HCT116 (cell line): ENCODE measurements around the gene PLEKHJ1. TPM values are rescaled to one million over a fixed set of nuclear protein-coding genes. Genes with fewer than 3 reads are reported as not detected.
A peak's percentile ranks its signal among the peaks of the same experiment; 100 is the strongest.

Source experiments
- ATAC-seq: fragments of 200-7000 bp; cut with Tn5 transposase; 2 replicates; pipeline ENCODE4 v1.9.1; 2020; ENCODE audit warnings: mild to moderate bottlenecking, moderate library complexity
- BruUV-seq: library from RNA; stranded (reverse); fragments of 400-500 nt; replicated peaks from 2 replicates; lab custom pipeline; 2021; lab: Mats Ljungman, UMichigan
- CTCF ChIA-PET: fragments of 300-600 bp; sonication (Branson Sonifier 250); formaldehyde crosslinking; loops from one replicate; lab custom pipeline; 2021; ENCODE audit warnings: antibody characterized with exemption; lab: Charles Lee
- POLR2A ChIA-PET: fragments of 300-600, 350-600 bp; sonication (Branson Sonifier 250); formaldehyde crosslinking; loops from one replicate; lab custom pipeline; 2021; ENCODE audit warnings: antibody characterized with exemption; lab: Charles Lee
- RAD21 ChIA-PET, 2 experiments: fragments of 300-600 bp; sonication (Branson Sonifier 250); formaldehyde crosslinking; loops; one replicate each; lab custom pipeline; 2023; ENCODE audit warnings: low total read pairs in 2 of 2; ENCODE audit not compliant: uncharacterized antibody in 2 of 2, unreplicated experiment in 2 of 2, low non-redundant PET in 1 of 2; lab: Charles Lee
- DNase-seq: peaks from one replicate; pipeline ENCODE4 v3.0.0-alpha.2; 2010; ENCODE audit warnings: low read depth, low spot score
- H2AFZ ChIP-seq: fragments of 200-600 bp; shearing (Covaris generic), sonication (generic); 2 replicates; pipeline ENCODE4 v1.6.1; 2017; ENCODE audit warnings: low read depth, mixed run types, mixed read lengths, antibody characterized with exemption, low read length; ENCODE audit not compliant: poor library complexity, severe bottlenecking
- H3K27ac ChIP-seq: 2 replicates; pipeline ENCODE4 v1.5.1; 2012; ENCODE audit warnings: low read depth, low read length
- H3K27me3 ChIP-seq: fragments of 200-600 bp; sonication (generic); 2 replicates; pipeline ENCODE4 v1.6.1; 2016; ENCODE audit warnings: mixed run types, low read length, mixed read lengths; ENCODE audit not compliant: insufficient read depth
- H3K36me3 ChIP-seq, 2 experiments: fragments of 200-500 bp in 1 of 2; fragments of 200-600 bp in 1 of 2; sonication (Bioruptor generic) in 1 of 2; sonication (generic) in 1 of 2; 2 replicates each; pipeline versions ENCODE4 v1.5.1 to v1.6.1; 2014 to 2016; ENCODE audit warnings: low read length in 2 of 2, inconsistent platforms in 1 of 2, mixed read lengths in 1 of 2, mixed run types in 1 of 2; ENCODE audit not compliant: insufficient read depth in 2 of 2, control insufficient read depth in 1 of 2
- H3K4me1 ChIP-seq, 2 experiments: fragments of 200-600 bp in 1 of 2; sonication (generic) in 1 of 2; 2 replicates each; pipeline versions ENCODE4 v1.5.1 to v1.6.1; 2012 to 2017; ENCODE audit warnings: low read length in 2 of 2, inconsistent platforms in 1 of 2, mild to moderate bottlenecking in 1 of 2, mixed read lengths in 1 of 2, mixed run types in 1 of 2, moderate library complexity in 1 of 2; ENCODE audit not compliant: insufficient read depth in 2 of 2, control insufficient read depth in 1 of 2
- H3K4me2 ChIP-seq: fragments of 200-600 bp; sonication (generic); 2 replicates; pipeline ENCODE4 v1.6.1; 2017; ENCODE audit warnings: mixed run types, low read length, mixed read lengths
- H3K4me3 ChIP-seq, 2 experiments: fragments of 200-600 bp in 1 of 2; sonication (generic) in 1 of 2; replicated peaks in 1 of 2; 2 replicates each; pipeline ENCODE4 v1.5.1; 2011 to 2016; ENCODE audit warnings: low read length in 2 of 2, control low read depth in 1 of 2, low read depth in 1 of 2, mild to moderate bottlenecking in 1 of 2, mixed read lengths in 1 of 2, mixed run types in 1 of 2
- H3K79me2 ChIP-seq: fragments of 200-600 bp; sonication (generic); 2 replicates; pipeline ENCODE4 v1.6.1; 2017; ENCODE audit warnings: mild to moderate bottlenecking, mixed run types, low read length, moderate library complexity, mixed read lengths; ENCODE audit not compliant: insufficient read depth
- H3K9ac ChIP-seq: fragments of 200-600 bp; sonication (generic); 2 replicates; pipeline ENCODE4 v1.6.1; 2016; ENCODE audit warnings: low read length, mixed read lengths
- H3K9me2 ChIP-seq: fragments of 200-600 bp; sonication (generic), shearing (Covaris generic); 2 replicates; pipeline ENCODE4 v1.6.1; 2017; ENCODE audit warnings: mixed run types, mild to moderate bottlenecking, moderate library complexity; ENCODE audit not compliant: insufficient read depth
- H3K9me3 ChIP-seq, 2 experiments: fragments of 200-500 bp in 1 of 2; fragments of 200-600 bp in 1 of 2; sonication (Bioruptor generic) in 1 of 2; sonication (generic) in 1 of 2; 2 replicates each; pipeline ENCODE4 v1.6.1; 2014 to 2017; ENCODE audit warnings: low read length in 2 of 2, mixed read lengths in 2 of 2, inconsistent platforms in 1 of 2, low read depth in 1 of 2, mild to moderate bottlenecking in 1 of 2, mixed run types in 1 of 2, moderate library complexity in 1 of 2; ENCODE audit not compliant: control insufficient read depth in 1 of 2, insufficient read depth in 1 of 2
- H4K20me1 ChIP-seq: fragments of 200-600 bp; sonication (generic), shearing (Covaris generic); 2 replicates; pipeline ENCODE4 v1.6.1; 2017; ENCODE audit warnings: mixed run types, mild to moderate bottlenecking, moderate library complexity; ENCODE audit not compliant: insufficient read depth
- CBX3 ChIP-seq: IDR thresholded peaks from 2 replicates; pipeline ENCODE4 v1.6.1; 2012; ENCODE audit warnings: low read depth
- EZH2phosphoT487 ChIP-seq: fragments of 200-600 bp; IDR thresholded peaks from 2 replicates; pipeline ENCODE4 v1.6.1; 2018; ENCODE audit warnings: antibody characterized with exemption, borderline replicate concordance
- RAD21 ChIP-seq: IDR thresholded peaks from 2 replicates; pipeline ENCODE4 v1.6.1; 2012; ENCODE audit warnings: low read depth, mild to moderate bottlenecking
- TCF7L2 ChIP-seq: IDR thresholded peaks from 2 replicates; pipeline ENCODE4 v1.7.0; 2011; ENCODE audit warnings: borderline replicate concordance, inconsistent platforms; ENCODE audit not compliant: insufficient read depth, insufficient read length; ENCODE audit errors: extremely low read depth
- intact Hi-C: fragments of 100-400 bp; cut with micrococcal nuclease; formaldehyde crosslinking; loops from 2 replicates; pipeline ENCODE4 v1.10.0; 2022
- total RNA-seq: library from RNA; stranded (reverse); gene quantifications from one replicate; pipeline ENCODE4 v1.2.1, GENCODE V29; 2021; ENCODE audit not compliant: unreplicated experiment
- TF ChIP-seq, protein P1 (sequence below), 3 experiments: fragments of 200-600 bp in 1 of 3; sonication (generic) in 1 of 3; IDR thresholded peaks in 2 of 3; conservative IDR thresholded peaks in 1 of 3; 2 replicates each; pipeline ENCODE4 v1.5.1; 2012 to 2017; ENCODE audit warnings: low read depth in 2 of 3, low read length in 2 of 3, antibody characterized with exemption in 1 of 3, borderline replicate concordance in 1 of 3, control low read depth in 1 of 3, mild to moderate bottlenecking in 1 of 3, mixed read lengths in 1 of 3, mixed run types in 1 of 3, moderate library complexity in 1 of 3; ENCODE audit not compliant: insufficient read depth in 1 of 3

The PLEKHJ1 gene
- total RNA-seq, 1 experiment from 2014 or later: 88.2 TPM

DNA sequence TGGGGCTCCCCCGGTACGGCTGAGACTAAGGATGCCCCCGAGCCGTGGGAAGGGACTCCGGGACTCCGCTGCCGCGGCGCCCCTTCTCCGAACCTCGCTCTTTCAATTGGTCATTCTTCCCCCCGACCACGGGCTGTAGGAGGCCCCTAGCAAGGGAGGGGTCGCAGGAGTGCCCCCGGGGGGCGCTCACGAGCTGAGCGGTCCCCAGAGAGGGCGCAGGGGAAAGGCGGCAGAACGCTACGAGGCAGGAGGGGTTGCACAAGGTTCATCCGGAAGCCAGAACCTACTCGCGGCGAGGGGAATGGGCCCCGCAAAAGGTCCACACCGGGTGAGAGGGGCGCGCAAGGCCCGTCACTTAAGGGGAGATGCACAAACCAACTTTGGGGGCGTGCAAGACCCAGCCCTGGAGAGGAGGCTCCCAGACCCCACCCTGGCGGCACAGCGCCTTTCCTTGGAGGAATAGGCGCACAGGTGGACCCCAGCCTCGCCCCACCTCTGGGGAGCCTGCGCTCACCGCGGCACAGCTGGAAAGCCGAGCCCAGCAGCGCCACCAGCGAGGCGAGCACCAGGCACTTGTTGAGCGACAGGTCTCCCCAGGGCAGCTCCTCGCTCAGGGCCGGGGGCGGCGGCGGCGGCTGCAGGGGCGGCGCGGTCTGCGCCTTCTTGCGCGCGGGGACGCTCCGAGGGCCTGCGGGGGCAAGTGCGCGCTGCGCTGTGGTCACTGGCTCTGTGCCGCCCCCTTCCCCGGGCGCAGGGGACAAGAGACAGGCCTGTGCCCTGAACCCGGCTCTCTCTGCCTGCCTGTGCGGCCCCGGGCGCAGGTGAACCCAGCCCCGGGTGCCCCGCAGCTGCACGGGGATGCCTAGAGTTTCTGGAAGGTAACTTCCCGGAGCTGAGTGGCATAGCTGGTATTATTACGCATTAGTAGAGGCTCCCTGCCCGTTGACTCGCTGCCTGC, 17.3 kb upstream of the PLEKHJ1 start:
- Histone ChIP-seq H3K4me2 (no peak overlapping the region), H3K27me3 (no peaks in the 10 kb centered on the region), H3K79me2 (no peaks in the 10 kb centered on the region), H3K9me2 (no peaks in the 10 kb centered on the region), H4K20me1 (no peaks in the 10 kb centered on the region), H3K9me3 (no peaks in the 10 kb centered on the region), H3K9ac (no peak overlapping the region), H3K4me1 (no peaks in the 10 kb centered on the region), H3K27ac (no peak overlapping the region), H2AFZ (no peak overlapping the region), H3K4me3 (no peak overlapping the region), H3K36me3 (no peaks in the 10 kb centered on the region; a peak in 1 of 4 replicates)
- ChIA-PET POLR2A (no interaction called here), CTCF (no interaction called here), RAD21 (no interaction called here)
- TF ChIP-seq, protein P1, sequence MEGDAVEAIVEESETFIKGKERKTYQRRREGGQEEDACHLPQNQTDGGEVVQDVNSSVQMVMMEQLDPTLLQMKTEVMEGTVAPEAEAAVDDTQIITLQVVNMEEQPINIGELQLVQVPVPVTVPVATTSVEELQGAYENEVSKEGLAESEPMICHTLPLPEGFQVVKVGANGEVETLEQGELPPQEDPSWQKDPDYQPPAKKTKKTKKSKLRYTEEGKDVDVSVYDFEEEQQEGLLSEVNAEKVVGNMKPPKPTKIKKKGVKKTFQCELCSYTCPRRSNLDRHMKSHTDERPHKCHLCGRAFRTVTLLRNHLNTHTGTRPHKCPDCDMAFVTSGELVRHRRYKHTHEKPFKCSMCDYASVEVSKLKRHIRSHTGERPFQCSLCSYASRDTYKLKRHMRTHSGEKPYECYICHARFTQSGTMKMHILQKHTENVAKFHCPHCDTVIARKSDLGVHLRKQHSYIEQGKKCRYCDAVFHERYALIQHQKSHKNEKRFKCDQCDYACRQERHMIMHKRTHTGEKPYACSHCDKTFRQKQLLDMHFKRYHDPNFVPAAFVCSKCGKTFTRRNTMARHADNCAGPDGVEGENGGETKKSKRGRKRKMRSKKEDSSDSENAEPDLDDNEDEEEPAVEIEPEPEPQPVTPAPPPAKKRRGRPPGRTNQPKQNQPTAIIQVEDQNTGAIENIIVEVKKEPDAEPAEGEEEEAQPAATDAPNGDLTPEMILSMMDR (IDR thresholded peaks at IDR 0.05 in 2 of 3, conservative IDR thresholded peaks at IDR 0.05 in 1 of 3; ENCODE audit: borderline replicate concordance in 1 of 3, insufficient read depth in 1 of 3, low read depth in 2 of 3, low read length in 2 of 3): peak in 2 of 3 experiments; percentile 37 to 38; a peak in 3 of 6 replicates
- no peak for TF ChIP-seq RAD21
- ATAC-seq: no peak
- DNase-seq: no peak
- intact Hi-C loops: no loop called here
- no TSS peak for BruUV-seq

DNA sequence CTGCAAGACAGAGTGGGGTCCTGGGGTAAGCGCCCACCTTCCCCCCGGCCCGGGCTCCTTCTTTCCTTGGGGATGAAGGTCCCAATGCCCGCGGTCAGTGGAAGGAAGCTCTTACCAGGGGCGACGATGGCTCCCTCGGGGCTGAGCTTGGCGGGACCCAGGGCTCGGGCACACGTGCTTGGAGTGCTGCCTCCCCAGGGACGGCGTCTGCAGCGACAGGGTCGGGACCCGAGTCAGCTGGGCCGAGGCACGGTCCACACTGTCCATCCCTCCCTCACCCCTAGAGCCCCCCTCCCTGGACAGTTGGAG, 16.6 kb upstream of the PLEKHJ1 start:
- BruUV-seq: no TSS peak
- Histone ChIP-seq H3K9ac (no peak overlapping the region), H3K27ac (no peak overlapping the region), H2AFZ (no peak overlapping the region), H3K9me3 (no peaks in the 10 kb centered on the region), H3K79me2 (no peaks in the 10 kb centered on the region), H3K9me2 (no peaks in the 10 kb centered on the region), H3K36me3 (peaks cover 0 to 2% of the 10 kb centered on the region in 2 experiments; a peak in 2 of 4 replicates), H3K4me3 (no peak overlapping the region), H4K20me1 (no peaks in the 10 kb centered on the region), H3K4me2 (no peak overlapping the region), H3K4me1 (no peaks in the 10 kb centered on the region), H3K27me3 (no peaks in the 10 kb centered on the region)
- RAD21 ChIA-PET: no interaction called here
- POLR2A ChIA-PET: no interaction called here
- ATAC-seq (no peak), DNase-seq (no peak)
- CTCF ChIA-PET: no interaction called here
- TF ChIP-seq TCF7L2: no peak
- TF ChIP-seq EZH2phosphoT487: no peak
- no peak for TF ChIP-seq CBX3
- intact Hi-C loops: no loop called here
